OCI-LY1 (cell line): Measurements from ENCODE around the gene TJP1.

Experiments used
- H2AFZ ChIP-seq: fragments of 200-600 bp; sonication (generic), shearing (Covaris generic); 2 replicates; pipeline ENCODE4 v1.6.0; 2014; ENCODE audit warnings: antibody characterized with exemption, mild to moderate bottlenecking, low read length
- H3F3A ChIP-seq: fragments of 200-600 bp; sonication (generic), shearing (Covaris generic); 2 replicates; pipeline ENCODE4 v1.6.0; 2014; ENCODE audit warnings: mild to moderate bottlenecking, antibody characterized with exemption, low read length, moderate library complexity; ENCODE audit not compliant: insufficient read depth
- H3K27ac ChIP-seq: fragments of 200-600 bp; sonication (generic); 2 replicates; pipeline ENCODE4 v1.5.1; 2014; ENCODE audit warnings: low read length, mixed run types, mild to moderate bottlenecking, low read depth; ENCODE audit not compliant: poor library complexity, severe bottlenecking
- H3K27me3 ChIP-seq: fragments of 200-600 bp; sonication (generic); 2 replicates; pipeline ENCODE4 v1.6.0; 2014; ENCODE audit warnings: antibody characterized with exemption, mild to moderate bottlenecking, low read length, moderate library complexity; ENCODE audit not compliant: insufficient read depth
- H3K36me3 ChIP-seq: fragments of 200-600 bp; sonication (generic); 2 replicates; pipeline ENCODE4 v1.6.1; 2014; ENCODE audit warnings: mild to moderate bottlenecking, antibody characterized with exemption, low read length, moderate library complexity, mixed read lengths; ENCODE audit not compliant: insufficient read depth
- H3K4me1 ChIP-seq: fragments of 200-600 bp; sonication (generic); 2 replicates; pipeline ENCODE4 v1.5.1; 2014; ENCODE audit warnings: mild to moderate bottlenecking, low read length, moderate library complexity; ENCODE audit not compliant: insufficient read depth, severe bottlenecking
- H3K4me2 ChIP-seq: fragments of 200-600 bp; sonication (generic), shearing (Covaris generic); 2 replicates; pipeline ENCODE4 v1.6.1; 2014; ENCODE audit warnings: low read length
- H3K4me3 ChIP-seq: fragments of 200-600 bp; sonication (generic); 2 replicates; pipeline ENCODE4 v1.5.1; 2014; ENCODE audit warnings: low read length, low read depth, mild to moderate bottlenecking, mixed read lengths; ENCODE audit not compliant: poor library complexity, severe bottlenecking
- H3K79me2 ChIP-seq: fragments of 200-600 bp; shearing (Covaris generic); 2 replicates; pipeline ENCODE4 v1.6.1; 2016; ENCODE audit warnings: mixed run types, low read length, mixed read lengths; ENCODE audit not compliant: insufficient read depth
- H3K9ac ChIP-seq: fragments of 200-600 bp; sonication (generic), shearing (Covaris generic); 2 replicates; pipeline ENCODE4 v1.6.1; 2014; ENCODE audit warnings: mild to moderate bottlenecking, low read length, mixed read lengths
- H3K9me2 ChIP-seq: fragments of 200-600 bp; sonication (generic), shearing (Covaris generic); 2 replicates; pipeline ENCODE4 v1.6.1; 2014; ENCODE audit warnings: low read depth, mild to moderate bottlenecking, low read length, mixed read lengths
- H3K9me3 ChIP-seq: fragments of 200-600 bp; shearing (Covaris generic); 2 replicates; pipeline ENCODE4 v1.6.1; 2014; ENCODE audit warnings: low read length, mixed read lengths
- H4K20me1 ChIP-seq: fragments of 200-600 bp; sonication (generic), shearing (Covaris generic); 2 replicates; pipeline ENCODE4 v1.6.0; 2016; ENCODE audit warnings: mild to moderate bottlenecking, low read length; ENCODE audit not compliant: insufficient read depth
- EZH2 ChIP-seq: fragments of 200-600 bp; sonication (generic), shearing (Covaris generic); IDR thresholded peaks from 2 replicates; pipeline ENCODE4 v1.8.0; 2017; ENCODE audit warnings: borderline replicate concordance, mixed run types, mild to moderate bottlenecking, antibody characterized with exemption, low read length, moderate library complexity, mixed read lengths
- TF ChIP-seq, protein P1 (sequence below): fragments of 200-600 bp; sonication (generic), shearing (Covaris generic); IDR thresholded peaks from 2 replicates; pipeline ENCODE4 v1.5.1; 2017; ENCODE audit warnings: mild to moderate bottlenecking, antibody characterized with exemption, low read length, moderate library complexity, mixed read lengths

Gene TJP1

DNA sequence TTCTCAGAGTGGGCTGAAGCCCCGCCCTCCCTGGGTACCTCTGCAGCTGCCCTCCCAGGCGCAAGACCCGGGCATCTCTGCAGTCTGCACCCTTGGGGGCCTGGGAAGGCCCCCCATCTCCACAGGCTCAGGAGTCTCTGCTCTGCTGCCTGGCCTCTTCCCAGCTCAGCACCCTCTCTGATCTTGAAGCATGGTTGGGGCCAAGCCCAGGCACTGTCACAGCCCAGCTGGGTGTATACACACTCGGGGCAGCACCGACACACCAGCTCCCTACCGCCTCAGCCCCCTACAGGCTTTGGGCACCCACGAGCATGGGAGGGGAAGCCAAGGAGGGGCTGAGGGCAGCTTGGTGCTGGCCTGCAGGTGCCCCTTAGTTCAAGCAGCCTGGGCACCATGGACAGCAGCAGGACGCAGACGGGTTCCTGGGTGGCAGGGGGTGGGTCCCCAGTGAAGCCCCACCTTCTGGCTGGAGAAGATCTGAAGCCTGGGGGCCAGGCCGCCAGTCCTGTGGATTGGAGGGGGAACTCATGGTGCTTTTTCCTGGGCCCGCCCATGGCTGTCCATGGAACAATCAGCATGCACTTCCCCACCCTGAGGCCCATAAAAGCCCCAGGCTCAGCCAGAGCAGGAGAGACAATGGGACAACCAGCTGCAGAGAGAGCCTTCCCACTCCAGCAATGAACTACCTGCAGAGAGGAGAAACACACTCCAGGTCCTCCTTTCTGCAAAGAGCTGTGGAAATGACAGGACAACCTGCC is 170.6 kb downstream of the TJP1 start:
- H3K27ac ChIP-seq, result no peak overlapping the region
- no peaks in the 10 kb centered on the region for H4K20me1 ChIP-seq
- H3K9me2 ChIP-seq, result no peaks in the 10 kb centered on the region
- H3K4me1 ChIP-seq, result no peaks in the 10 kb centered on the region
- H2AFZ ChIP-seq, result no peak overlapping the region
- H3K4me2 ChIP-seq, result no peak overlapping the region
- no peaks in the 10 kb centered on the region for H3K9me3 ChIP-seq
- TF ChIP-seq, protein P1, sequence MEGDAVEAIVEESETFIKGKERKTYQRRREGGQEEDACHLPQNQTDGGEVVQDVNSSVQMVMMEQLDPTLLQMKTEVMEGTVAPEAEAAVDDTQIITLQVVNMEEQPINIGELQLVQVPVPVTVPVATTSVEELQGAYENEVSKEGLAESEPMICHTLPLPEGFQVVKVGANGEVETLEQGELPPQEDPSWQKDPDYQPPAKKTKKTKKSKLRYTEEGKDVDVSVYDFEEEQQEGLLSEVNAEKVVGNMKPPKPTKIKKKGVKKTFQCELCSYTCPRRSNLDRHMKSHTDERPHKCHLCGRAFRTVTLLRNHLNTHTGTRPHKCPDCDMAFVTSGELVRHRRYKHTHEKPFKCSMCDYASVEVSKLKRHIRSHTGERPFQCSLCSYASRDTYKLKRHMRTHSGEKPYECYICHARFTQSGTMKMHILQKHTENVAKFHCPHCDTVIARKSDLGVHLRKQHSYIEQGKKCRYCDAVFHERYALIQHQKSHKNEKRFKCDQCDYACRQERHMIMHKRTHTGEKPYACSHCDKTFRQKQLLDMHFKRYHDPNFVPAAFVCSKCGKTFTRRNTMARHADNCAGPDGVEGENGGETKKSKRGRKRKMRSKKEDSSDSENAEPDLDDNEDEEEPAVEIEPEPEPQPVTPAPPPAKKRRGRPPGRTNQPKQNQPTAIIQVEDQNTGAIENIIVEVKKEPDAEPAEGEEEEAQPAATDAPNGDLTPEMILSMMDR, result no peak
- no peak for TF ChIP-seq EZH2
- H3F3A ChIP-seq, result no peaks in the 10 kb centered on the region
- no peak overlapping the region for H3K9ac ChIP-seq
- no peak overlapping the region for H3K4me3 ChIP-seq
- H3K27me3 ChIP-seq, result no peaks in the 10 kb centered on the region
- no peaks in the 10 kb centered on the region for H3K79me2 ChIP-seq
- H3K36me3 ChIP-seq, result no peaks in the 10 kb centered on the region; the same call in 1 of the 2 replicates
